NCI-H2029 (cell line): Measurements from ENCODE around the gene ARHGAP11A.

ENCODE experiments used
- DNase-seq: peaks from one replicate; lab custom pipeline; 2025; lab: John Stamatoyannopoulos, UW

The ARHGAP11A gene

DNA sequence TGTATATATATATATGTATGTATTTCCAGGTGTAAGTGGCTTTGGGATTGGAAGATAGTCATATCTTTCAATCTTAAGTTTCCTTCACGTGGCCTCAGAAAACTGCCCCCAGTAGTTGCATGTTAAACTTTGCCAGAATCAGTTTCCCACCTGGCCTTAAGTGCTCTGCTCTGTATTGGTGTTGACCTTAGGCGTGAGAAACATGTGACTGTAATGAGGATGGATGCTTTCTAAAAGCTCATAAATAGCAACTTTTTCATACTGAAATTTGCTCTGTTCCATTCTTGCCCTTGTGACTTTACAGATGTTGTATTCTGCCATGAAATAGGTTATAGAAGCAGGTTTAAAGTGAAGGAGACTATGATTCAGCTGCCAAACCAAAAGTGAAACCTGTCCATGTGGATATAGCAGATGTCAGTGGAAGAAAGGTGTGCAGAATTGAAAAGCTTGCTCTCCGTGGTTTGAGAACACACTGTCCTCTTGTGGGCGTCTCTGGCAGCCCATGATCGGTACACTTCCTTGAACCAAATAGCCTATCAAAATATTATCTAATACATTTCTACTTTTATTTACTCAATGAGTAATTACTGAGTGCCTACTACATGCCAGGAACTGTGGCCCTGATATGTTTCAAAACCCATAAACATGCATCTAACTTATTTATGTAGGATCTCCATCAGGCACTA, 42.0 kb downstream of the ARHGAP11A start:
- peak; percentile 50 for DNase-seq

DNA sequence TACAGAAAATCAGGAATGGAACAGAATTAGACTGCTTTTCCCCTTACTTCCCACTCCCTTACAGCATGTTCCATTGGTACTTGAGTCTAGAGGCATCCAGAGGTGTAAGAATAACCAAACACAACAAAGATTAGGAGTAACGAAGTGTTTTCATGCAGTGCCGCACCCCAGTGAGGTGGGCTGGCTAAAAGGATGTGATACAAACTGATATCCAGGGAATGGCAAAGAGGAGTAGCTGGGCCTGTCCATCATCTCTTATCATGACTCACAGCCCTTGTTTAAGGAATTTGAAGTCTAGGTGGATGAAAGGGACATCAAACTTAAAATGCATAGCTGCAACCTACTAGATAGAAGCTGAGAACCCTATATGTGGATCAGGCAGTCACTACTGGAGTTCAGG, 42.6 kb downstream of the ARHGAP11A start:
- no peak for DNase-seq

DNA sequence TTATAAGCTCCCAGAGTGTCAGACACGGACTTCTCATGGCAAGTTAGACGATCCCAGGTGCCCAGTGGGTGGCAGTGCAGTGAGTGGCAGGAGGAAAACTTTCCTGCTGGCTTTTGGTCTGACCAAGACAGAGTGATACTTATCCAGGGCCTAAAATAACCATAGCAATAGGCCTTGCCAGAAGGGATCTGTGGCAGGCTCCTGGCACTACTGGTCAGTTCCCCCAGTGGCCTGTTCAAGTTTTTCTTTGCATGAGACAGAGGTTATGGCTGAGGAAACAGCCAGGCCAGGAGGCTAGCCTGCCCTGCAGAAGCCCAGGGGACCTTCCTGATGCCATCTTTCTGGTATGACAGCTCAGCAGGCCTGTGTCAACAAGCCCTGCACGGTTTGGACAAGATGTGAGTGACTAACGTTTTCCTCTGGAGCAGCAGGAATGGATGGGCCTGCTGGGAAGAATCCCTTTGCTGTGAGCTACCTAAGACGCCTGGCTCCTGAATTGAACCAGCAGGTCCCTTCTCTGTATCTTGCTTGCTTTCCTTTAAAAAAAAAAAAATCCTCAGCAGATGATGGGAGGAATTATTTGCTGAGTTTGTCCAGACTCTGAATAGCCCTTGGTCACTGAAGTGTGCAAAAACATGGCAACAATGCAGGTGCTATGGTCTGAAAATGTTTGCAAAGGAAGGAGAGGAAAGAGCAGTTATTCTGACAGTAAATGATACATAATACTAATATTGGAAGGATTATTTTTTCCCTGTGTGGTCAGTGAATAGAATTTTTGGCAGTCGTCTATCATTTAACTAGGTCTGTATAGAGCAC, 44.2 kb downstream of the ARHGAP11A start:
- no peak for DNase-seq

DNA sequence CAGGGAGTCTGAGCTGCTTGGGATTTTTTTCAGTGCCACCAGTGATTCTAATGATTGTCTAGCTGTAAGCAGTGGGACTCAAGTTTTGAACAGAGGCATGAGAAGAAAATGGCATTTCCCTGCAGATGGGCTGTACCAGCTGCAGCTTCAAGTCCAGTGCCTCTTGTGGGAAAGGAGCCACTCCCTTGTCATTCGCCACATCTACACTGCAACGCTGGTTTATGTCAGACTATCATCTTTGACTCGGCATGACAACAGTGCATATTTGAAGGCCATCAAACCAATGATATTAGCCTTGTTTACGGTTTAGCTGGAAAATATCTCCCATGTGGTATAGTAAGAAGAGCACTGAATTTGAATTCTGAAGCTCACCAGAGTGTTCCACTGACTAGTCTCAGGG, 48.4 kb downstream of the ARHGAP11A start:
- DNase-seq, result no peak

DNA sequence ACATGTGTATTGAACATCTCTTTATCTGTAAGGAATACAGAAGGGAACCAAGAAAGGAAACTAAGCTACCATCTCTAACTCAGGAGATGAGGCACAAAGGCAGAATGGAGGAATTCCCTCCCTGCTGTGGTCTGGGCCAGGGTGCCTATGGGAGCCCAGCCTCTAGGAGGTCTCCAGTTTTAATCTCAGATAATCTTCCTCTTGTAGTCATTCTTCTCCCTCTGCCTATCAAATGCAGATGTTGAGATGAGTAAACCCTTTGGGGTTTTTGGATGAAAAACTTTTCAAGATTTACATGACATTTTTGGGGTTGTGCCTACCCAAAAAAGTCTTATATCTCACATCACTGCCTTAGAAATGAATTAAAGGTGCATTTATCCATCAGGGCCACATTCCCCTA, 49.5 kb downstream of the ARHGAP11A start:
- no peak for DNase-seq

DNA sequence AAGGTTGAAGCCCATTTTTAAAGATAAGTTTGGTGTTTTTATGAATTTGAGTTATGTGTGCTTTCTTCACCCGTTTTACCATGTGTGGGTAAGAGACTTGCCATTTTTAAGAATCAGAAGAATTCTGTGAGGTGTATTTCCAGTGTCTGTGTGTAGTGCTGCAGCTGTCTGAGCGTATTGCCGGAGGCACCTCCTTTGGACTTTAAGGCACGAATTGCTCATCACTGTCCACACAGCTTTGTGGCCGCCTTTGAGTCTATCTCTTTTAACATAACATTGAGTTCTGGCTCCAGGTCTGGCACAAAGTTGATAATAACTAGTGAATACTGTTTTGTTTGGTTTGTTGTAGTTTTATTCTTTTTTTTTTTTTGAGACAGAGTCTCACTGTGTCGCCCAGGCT, 52.0 kb downstream of the ARHGAP11A start:
- no peak for DNase-seq

DNA sequence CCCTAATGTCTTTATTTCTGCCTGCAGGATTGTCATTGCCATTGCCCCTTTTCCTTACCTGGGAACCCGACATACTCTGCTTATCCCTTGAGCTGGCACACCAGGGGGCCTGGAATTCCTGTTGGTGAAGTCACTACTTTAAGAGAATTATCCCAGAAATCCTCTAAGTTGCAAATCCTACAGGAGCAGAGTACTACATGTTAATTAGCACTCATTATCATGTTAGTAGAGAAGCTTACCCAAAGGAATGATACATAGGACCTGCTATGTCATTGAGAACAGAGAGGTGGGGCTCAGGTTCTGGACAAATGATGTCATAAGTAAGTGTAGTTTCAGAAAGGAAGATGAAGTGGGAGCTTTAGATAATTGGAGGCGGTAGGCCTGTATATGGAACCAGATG, 53.6 kb downstream of the ARHGAP11A start:
- no peak for DNase-seq

DNA sequence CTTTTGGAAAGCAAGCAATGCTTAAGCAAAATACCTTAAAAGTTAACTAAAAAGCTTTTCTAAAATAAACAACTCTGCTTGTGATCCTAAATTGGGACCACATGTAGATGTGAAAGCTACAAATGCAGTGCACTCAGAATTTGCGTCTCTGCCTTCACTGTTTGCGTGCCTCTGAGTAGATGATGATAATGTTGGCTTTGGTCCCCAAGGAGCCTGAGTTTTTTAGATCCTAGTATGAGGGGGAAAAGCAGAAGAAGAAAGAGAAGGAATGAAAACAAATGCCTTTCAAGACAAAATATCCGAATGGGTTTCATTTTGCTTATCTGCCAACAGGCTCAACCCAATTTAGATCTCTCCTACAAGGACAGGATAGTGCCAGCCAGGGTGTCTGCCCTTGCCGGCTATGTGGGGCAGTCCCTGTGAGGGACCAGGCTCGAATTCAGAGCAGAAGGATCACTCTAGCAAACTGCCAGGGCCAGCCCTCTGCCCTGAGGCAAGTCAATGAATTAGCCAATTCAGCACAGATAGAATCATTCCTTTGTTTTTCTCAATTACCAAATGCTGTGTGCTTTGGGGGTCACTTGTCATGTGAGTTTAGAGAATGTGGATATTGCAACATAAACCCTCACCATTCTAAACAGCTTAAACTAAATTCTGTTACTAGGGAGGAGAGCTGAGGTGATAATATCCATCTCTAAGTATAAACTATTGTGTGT, 54.8 kb downstream of the ARHGAP11A start:
- DNase-seq, result no peak

DNA sequence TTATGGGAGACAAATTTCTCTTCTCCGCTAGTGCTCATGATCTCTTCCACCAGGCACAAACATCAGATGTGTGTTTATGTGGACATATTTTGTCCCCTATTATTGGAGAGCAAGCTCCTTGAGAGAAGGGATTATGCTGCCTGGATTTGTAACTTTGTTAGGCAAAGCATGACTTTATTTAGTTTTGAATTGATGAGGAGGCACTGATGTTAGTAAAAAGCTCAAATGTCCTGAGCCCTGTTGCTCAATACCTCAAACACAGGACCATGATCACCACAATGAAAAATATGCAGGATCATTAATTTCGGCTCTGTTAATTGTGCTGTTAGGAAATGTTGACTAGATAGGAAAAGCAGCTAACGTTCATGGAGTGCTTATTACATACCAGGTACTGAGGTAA, 55.3 kb downstream of the ARHGAP11A start:
- DNase-seq, result no peak

DNA sequence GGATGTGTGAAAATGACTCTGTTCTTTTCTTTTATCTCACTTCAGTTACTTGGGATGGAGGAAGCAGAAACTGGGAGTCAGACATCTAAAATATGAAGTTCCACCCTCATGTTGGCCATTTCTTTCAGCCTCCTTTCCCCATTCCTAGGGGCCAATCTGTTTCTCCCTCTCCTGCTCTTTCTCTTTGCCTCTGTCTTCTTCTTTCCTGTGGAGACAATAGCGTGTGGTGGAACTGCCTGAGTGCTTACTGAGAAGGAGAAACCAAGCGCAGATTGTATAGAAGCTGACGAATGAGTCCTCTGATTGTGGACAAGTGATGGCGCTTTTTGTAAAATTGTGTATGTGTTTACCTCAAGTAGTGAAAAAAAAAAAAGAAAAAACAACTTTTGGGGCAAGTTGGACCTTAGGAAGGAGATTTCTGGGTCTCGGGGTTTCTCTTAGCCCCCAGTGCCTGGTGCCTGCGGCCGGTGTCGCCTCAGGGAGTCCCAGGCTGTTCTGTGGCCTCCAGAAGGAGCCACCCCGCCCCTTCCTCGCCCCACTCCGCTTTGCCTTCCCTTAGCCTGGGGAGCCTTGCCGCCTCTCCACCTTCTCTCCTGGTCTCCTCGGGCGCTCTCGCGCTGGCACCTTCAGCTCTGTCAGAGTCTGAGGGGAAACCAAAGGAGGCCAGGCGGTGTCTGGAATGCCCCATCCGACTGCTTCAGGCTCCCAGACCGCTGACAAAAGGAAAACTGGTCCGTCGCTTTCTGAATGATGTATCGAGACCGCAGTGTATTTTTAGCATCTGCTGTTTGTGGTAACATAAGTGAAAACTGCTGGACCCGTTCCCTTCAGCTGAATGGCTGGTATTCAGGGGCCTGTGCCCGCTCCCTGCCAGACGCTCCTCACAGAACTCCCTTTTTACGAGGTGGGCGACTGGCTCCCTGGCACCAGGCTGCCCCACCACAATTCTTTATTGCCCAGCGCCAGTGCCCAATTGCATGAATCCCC, 56.3 kb downstream of the ARHGAP11A start:
- no peak for DNase-seq

DNA sequence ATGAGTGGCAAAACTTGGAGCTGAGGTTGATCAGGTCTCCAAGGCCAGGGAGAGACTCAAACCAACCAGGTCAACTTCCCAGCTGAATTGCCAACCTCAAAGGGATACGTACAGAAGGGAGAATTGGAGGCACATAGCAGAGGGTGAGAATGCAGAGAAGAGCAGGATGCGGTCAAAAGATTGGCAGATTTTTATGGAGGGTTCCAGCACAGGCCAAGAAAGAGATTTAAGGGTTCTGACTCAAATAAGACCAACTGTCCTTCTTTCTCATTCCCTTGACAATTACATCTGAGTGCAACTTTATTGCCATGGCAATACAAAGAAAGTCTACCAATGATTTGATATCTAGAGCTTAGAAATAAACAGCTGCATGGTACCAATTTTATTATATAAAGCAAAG, 59.4 kb downstream of the ARHGAP11A start:
- DNase-seq, result no peak

DNA sequence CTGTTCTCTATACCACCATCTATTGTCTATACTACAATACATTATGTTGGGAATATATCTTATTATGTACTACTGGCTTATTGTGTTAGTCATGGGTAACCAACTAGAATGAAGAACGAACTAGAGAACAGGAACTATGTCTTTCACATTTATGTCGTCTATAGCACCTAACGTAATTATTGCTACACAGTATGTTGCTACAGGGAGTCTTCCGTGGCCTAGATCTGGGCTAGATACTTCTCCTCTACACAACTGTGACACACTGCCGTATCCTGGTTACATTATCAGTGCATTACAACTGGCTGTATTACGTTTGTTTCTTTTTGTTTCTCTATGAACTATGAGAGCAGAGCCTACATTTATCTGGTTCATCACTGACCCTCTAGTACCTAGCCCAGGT, 60.2 kb downstream of the ARHGAP11A start:
- DNase-seq, result no peak

DNA sequence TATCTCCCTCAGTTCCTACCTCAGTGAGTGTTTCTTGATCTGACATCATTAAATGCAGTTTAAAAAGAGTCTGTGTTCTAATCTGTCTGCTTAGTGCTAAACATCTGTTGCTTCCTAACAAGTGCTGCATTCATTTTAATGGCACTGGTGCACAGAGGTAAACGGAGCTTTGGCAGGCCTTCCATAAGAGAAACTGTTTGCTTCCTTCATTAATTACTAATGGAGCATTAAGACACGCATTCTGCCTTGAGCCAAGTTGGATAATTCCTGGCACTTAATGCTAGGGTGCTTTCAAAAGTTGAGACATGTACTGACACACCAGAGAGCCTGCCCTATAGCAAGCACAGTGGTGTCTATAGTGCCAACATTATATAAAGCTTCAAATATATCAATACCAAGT, 60.9 kb downstream of the ARHGAP11A start:
- DNase-seq, result no peak

DNA sequence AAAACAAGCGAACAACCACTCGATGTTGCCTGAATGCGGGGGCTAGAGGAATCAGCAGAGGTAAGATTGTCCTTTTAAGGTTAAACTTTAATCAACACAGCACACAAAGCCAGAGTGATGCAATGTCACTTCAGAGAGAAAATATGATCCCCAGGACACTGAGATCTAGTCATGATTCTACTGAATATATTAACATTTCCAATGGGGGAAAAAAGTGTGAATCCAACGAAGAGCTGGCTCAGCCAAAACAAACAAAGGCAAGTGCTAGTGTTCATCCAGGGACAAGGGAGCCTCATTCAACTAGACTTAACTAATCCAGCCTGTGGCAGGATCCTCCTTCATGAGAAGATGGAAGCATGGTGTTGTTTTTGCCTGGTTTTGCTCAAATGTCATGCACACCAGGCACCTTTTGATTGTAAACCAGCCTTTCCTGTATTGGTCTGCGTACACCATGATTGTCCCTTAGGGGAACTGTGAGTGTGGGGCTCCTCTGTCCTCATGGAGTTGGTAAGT, 62.0 kb downstream of the ARHGAP11A start:
- DNase-seq, result peak; percentile 76

DNA sequence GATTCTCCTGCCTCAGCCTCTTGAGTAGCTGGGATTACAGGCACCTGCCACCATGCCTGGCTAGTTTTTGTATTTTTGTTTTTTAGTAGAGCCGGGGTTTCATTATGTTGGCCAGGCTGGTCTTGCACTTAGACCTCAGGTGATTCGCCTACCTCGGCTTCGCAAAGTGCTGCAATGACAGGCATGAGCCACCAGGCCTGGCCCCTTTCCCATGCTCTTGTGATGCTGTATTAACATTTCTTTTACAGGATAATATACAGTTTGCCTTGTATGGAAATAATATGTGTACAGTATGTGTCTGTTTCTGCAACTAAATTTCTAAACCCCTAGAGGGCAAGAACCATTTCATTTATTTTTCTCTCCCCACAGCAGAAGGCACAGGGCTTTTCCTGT, 64.0 kb downstream of the ARHGAP11A start:
- DNase-seq, result no peak

DNA sequence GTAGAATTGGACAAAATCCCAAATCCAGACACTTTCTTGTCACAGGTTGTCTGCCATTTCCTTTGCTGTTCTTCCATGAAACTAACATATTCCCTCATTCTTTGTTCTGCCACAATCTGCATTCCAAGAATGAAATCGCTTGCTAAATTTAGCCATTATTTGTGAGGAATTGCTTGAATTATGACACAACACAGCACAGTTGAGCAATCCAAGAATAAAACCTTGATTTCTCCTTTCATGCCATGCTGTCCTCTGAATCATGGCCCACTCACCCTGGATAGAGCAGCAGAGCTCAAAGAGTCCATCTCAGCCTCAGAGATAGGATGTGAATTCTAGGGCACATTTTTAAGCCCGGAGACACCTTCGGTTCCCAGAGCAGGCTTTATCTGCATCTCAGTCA, 67.3 kb downstream of the ARHGAP11A start:
- no peak for DNase-seq

DNA sequence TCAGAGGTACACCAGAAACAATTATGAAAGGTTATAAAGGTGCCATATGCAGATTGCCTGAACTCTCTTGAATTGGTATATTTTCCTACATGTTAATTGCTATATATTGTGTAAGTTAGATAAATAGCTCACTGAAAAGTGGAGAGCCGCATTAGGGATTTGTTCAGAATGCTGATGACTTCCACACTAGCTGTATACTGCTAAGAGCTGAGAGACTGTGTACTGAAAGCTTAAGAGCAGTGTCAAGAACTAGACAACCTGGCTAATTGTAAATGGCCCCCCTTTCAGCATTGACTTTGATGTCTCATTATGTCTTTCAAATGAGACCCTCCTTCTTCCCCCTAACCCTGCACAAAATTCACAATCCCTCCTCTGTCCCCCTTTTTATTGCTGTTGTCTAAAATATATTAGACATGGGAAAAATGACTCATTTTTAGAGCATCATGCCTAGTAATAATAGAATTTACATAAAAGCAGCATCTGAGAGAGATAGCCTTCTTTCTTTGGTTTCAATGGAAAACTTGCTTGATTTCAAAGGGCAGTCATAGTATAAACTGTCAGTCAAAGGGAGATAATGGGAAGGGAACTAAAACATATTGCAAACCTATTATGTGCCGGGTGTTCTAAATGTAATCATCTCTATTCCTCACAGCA, 67.8 kb downstream of the ARHGAP11A start:
- DNase-seq, result no peak

DNA sequence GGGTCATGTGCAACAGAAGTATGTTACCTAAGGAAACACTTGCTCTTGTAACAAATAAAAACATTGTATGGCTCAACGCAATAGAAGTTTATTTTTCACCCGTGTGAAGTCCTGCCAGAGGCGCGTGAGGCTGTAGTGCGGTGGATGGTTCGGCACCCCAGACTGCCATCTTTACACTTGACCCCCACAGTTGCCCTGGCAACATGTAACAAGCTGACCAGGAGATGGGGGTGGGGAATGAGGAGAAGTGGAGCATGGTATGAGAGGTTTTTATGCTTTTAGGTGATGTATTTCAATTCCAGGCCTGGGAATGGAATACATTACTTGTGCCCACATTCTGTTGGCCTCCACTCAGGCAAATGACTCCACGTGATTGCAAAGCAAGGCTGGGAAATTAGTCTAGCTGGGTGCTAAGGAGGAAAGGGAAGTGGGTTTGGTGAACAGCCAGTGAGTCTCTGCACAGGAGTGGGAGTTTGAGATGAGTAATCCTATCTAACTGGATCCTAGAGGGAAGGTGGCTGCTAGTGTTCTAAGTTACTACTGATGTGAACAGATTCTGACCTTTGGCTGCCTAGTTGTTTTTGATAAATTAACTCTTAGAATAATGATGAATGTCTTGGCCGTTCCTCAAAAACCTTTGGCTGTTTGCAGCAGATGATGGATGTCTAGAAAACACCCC, 68.7 kb downstream of the ARHGAP11A start:
- DNase-seq, result no peak

DNA sequence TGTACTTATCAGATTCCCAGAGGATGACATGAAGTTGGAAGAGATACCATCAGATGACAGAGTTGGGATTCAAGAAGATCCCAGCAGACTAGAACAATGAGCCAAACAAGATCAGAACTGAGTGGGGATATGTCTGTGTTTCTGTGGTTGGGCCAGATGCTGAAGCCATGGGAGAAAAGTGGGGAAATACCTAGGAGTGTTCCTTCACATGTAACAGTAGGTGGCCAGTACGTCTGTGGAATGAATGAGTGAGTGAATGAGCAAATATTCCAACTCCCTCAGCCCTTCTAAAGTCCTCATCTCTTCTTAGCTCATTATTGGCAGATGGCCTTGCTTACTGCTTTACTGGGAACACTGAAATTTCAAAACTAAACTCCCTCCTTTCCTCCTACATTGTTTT, 70.3 kb downstream of the ARHGAP11A start:
- no peak for DNase-seq

DNA sequence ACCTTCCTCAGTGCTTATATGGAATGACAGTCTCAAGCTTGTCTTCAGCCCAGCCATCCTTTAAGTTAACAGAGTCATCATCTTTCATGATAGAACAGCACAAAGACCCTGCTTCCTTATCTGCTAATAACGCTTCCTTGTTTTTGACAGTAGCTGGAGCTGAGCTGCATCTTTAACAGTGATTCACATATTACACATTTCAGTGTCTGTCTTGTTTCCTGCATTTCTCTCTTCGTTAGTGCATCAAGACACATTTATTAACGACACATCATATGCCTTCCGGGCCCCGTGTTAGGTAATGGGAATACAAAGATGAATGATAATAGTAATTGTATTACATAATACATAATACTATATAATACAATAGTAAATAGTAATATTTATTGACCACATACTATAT, 72.3 kb downstream of the ARHGAP11A start:
- DNase-seq, result no peak
